ENCODE results near the gene USP27X. TPM values are rescaled to one million over a fixed set of nuclear protein-coding genes. Genes with fewer than 3 reads are reported as not detected.

The USP27X gene
- total RNA-seq, 1 donor from 2014 or later: 3.1 TPM

DNA sequence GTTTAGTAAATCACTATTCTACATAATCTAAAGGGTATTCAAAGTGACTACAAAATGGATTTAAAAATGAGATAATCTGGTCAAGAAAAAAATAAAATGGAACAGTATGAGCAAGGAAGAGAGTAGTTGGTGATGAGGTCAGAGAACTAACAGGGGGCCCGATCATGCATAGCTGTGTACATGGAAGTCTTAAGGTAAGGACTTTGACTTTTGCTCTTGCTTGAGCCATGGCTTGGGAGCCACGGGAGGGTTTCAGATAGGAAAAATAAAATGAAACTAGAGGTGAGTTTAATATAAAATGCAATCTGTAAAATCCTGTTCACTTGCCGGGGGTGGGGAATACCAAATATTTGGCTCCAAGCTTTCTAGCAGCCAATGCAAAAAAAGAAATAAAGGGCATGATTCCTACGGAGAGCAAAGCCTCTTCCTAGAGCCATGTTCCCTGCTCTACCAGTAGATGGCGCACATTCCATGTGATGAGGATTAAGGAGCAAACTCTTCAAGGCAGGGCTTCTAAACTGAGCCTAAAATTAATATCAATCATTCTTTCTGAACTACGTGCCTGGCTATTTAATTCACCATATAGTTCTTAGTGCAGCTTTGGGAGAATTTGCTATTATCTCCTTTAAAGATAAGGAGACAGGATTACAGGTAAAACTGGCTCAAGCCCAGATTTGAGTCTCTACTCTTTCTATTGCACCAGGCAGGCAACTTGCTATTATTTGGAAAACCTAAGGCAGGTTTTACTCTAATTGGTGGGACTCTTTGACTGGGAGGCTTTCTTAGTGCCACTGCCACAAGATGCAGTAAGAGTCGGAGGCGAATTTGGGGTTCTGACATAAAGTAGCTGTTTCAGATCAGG lies 36.3 kb downstream of the USP27X start:
- TF ChIP-seq, protein P1, sequence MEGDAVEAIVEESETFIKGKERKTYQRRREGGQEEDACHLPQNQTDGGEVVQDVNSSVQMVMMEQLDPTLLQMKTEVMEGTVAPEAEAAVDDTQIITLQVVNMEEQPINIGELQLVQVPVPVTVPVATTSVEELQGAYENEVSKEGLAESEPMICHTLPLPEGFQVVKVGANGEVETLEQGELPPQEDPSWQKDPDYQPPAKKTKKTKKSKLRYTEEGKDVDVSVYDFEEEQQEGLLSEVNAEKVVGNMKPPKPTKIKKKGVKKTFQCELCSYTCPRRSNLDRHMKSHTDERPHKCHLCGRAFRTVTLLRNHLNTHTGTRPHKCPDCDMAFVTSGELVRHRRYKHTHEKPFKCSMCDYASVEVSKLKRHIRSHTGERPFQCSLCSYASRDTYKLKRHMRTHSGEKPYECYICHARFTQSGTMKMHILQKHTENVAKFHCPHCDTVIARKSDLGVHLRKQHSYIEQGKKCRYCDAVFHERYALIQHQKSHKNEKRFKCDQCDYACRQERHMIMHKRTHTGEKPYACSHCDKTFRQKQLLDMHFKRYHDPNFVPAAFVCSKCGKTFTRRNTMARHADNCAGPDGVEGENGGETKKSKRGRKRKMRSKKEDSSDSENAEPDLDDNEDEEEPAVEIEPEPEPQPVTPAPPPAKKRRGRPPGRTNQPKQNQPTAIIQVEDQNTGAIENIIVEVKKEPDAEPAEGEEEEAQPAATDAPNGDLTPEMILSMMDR (IDR thresholded peaks at IDR 0.05; ENCODE audit: insufficient read depth, low read length, poor library complexity, severe bottlenecking): peak; percentile 89
- Histone ChIP-seq H3K27me3 (ENCODE audit: control insufficient read depth, insufficient read depth, low read length) (no peaks in the 10 kb centered on the region), H3K36me3 (ENCODE audit: control insufficient read depth, insufficient read depth, low read length) (no peaks in the 10 kb centered on the region), H3K4me3 (ENCODE audit: low read depth, low read length) (no peak overlapping the region)
- peak; percentile 14 for DNase-seq (ENCODE audit: low read depth)

DNA sequence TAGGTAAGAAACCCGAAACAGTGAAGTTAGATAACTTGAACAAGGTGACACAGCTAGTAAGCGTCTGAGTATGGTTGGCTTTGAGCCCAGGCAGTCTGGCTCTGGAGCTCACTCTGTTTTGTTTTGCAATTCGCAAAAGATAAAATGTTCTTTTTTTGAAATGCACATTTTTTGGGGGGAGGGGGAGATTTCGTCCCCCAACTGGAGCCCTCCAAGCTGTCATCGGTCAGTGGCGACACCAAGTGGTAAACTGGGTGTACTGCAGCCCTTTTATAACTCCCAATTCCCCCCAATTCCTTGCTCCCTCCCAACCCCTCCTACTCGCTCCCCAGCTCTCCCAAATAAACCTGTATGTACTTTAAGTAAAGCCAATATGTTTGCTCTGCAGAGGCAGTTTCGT lies 40.3 kb downstream of the USP27X start:
- TF ChIP-seq, protein P1 (IDR thresholded peaks at IDR 0.05; ENCODE audit: insufficient read depth, low read length, poor library complexity, severe bottlenecking): peak; percentile 79
- DNase-seq (ENCODE audit: low read depth): no peak

DNA sequence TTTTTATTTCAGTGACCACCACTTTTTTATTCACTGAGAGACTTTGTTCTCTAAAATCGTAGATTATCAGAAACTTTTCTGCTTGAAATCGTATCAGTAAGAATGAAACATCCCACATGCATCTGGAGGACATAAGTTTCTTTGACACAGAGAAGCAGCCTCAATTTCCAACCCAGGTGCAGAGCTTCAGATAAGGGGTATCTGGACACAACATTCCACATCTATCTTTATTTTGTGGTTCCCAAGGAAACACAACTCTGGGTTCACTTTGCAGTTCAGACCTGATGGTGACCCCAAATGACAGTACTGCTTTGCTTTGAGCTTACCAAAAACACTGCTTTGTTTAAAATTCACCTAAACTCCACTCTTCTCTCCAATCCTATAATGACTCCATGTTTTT lies 41.8 kb downstream of the USP27X start:
- DNase-seq (ENCODE audit: low read depth): no peak
- TF ChIP-seq, protein P1 (IDR thresholded peaks at IDR 0.05; ENCODE audit: insufficient read depth, low read length, poor library complexity, severe bottlenecking): no peak
- Histone ChIP-seq H3K27me3 (ENCODE audit: control insufficient read depth, insufficient read depth, low read length) (no peaks in the 10 kb centered on the region), H3K4me3 (ENCODE audit: low read depth, low read length) (no peak overlapping the region), H3K36me3 (ENCODE audit: control insufficient read depth, insufficient read depth, low read length) (no peaks in the 10 kb centered on the region)

More for the DNA sequence above, 40.3 kb downstream of the USP27X start:
- Histone ChIP-seq H3K4me3 (ENCODE audit: low read depth, low read length) (no peak overlapping the region), H3K27me3 (ENCODE audit: control insufficient read depth, insufficient read depth, low read length) (no peaks in the 10 kb centered on the region), H3K36me3 (ENCODE audit: control insufficient read depth, insufficient read depth, low read length) (no peaks in the 10 kb centered on the region)

DNA sequence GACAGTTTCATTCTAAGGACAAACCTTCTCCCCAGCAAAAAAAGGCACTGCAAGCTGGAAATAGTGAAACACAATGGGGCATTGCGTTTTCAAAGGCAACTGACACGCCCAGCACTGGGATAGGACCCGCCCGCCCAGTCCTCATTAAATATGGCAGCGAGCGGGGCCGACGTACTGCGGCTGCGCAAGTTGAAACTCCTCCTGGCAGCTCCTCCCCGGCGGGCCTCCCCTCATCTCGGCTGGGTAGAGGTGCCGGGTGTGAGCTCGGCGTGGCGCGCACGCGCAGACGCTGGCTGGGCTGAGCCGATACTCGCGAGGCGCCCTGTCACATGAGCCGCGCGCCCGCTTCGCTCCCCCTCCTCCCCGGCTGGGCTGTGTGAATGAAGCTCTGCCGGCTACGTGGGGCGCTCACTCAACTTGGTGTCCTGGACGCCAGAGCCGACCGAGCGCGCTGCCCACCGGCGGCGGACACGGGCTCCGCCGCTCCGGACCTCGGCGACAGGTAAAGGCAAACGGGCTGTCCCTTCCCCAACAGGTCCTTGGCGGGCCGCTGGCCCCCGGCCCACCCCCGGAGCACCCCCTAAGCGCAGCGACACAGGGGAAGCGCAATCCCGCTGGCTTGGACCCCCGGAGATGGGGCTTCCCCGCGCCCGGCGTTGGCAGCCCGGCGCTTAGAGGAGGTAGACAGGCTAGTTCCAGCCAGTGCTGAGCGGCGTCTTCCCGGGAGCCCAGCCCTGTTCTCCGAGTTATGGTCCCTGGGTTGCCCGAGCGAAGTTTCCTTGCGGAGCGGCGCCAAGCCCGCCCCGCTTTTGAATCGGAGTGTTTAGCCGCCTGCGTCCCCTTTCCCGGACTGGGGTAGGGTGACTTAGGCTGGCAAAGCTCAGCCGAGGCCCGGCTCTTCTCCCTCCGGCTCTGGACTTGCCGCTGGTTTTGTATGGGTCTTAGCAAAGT lies 43.3 kb downstream of the USP27X start, which contains the start of gene CLCN5:
Gene CLCN5 (plus strand): TSS at position 306 of the 951 bp plus-strand sequence. CDS start 2,703 bp downstream, outside the sequence.
- DNase-seq (ENCODE audit: low read depth): peak; percentile 64
- no peaks in the 10 kb centered on the region for H3K36me3 ChIP-seq (ENCODE audit: control insufficient read depth, insufficient read depth, low read length)
- H3K27me3 ChIP-seq (ENCODE audit: control insufficient read depth, insufficient read depth, low read length): no peaks in the 10 kb centered on the region
- peak within 1 kb of the TSS; percentile 72 for H3K4me3 ChIP-seq (ENCODE audit: low read depth, low read length)
- TF ChIP-seq, protein P1 (IDR thresholded peaks at IDR 0.05; ENCODE audit: insufficient read depth, low read length, poor library complexity, severe bottlenecking): no peak

DNA sequence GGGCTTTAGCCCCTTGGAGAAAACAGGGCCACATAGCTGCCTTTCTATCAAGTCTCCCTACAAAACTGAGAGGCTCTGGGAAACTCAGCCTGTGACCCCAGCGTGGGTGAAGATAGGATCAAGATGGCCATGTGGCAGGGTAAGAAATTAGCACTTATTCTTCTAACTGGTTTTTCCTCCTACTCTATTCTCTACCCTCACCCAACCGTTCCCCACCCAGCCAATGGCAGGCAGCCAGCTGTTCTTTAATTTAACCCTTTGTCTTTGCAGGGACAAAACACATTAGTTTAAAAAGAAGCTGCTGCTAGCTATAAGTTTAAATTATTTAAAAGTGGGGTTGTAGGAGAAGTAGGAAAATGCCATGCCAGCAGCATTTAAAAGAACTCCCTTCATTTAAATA lies 45.9 kb downstream of the USP27X start:
- H3K4me3 ChIP-seq (ENCODE audit: low read depth, low read length): no peak overlapping the region
- no peaks in the 10 kb centered on the region for H3K27me3 ChIP-seq (ENCODE audit: control insufficient read depth, insufficient read depth, low read length)
- no peaks in the 10 kb centered on the region for H3K36me3 ChIP-seq (ENCODE audit: control insufficient read depth, insufficient read depth, low read length)
- no peak for DNase-seq (ENCODE audit: low read depth)
- TF ChIP-seq, protein P1 (IDR thresholded peaks at IDR 0.05; ENCODE audit: insufficient read depth, low read length, poor library complexity, severe bottlenecking): no peak
